SK-MEL-5 (cell line): ENCODE data around the gene HDAC4. TPM values are rescaled to one million over a fixed set of nuclear protein-coding genes. Genes with fewer than 3 reads are reported as not detected.
"Not testable (repeated sequence)": the region's sequence is repeated elsewhere in the genome, so short reads cannot be mapped to it uniquely, and the experiment has no call there.

ENCODE experiments used
- DNase-seq: peaks from one replicate; pipeline ENCODE4 v3.0.0-alpha.2; 2016; ENCODE audit warnings: low read depth, low spot score
- in situ Hi-C: cut with HindIII; loops from 2 replicates; pipeline ENCODE4 v1.10.0; 2016; ENCODE audit warnings: low sequenced_read_pairs, high pct_unique_total_duplicates, low pct_unique_long_range_greater_than_20kb
- polyA plus RNA-seq, 2 experiments: library from polyadenylated mRNA; depleted of rRNA; stranded (reverse); fragments of >200 nt; gene quantifications; 2 replicates each; pipeline ENCODE4 v1.2.3, GENCODE V29; 2015
- total RNA-seq: library from RNA; depleted of rRNA; stranded (reverse); fragments of >200 nt; shearing (Covaris generic); gene quantifications from 2 replicates; pipeline ENCODE4 v1.2.3, GENCODE V29; 2014; rRNA removed

The HDAC4 gene
- 14.1 and 15.8 TPM in 2 replicates for total RNA-seq
- 42.1 and 63.7 TPM in 2 replicates for polyA plus RNA-seq (2015; cell fraction: cytosol; rRNA removed)
- 49.6 and 75.9 TPM in 2 replicates for polyA plus RNA-seq (2015; cell fraction: nucleus; rRNA removed)

- in situ Hi-C loops: no loop called here
- DNase-seq: no peak
Observed at GRCh38 chr2:239400596-239401066, at the start of gene HDAC4. Gene HDAC4 (minus strand): TSS chr2:239401020. CDS start chr2:239352699, 48,321 bp downstream.

- DNase-seq, in situ Hi-C loops: not testable (repeated sequence)
Observed at GRCh38 chr2:239449468-239449867, 48.6 kb upstream of the HDAC4 start.

- in situ Hi-C loops: no loop called here
- DNase-seq: no peak
Observed at GRCh38 chr2:239445771-239446524, 45.1 kb upstream of the HDAC4 start.

GRCh38 chr2:239444626-239445577 lies 44.1 kb upstream of the HDAC4 start:
- no peak for DNase-seq
- in situ Hi-C loops: no loop called here

GRCh38 chr2:239443666-239444567 lies 43.1 kb upstream of the HDAC4 start:
- in situ Hi-C loops: no loop called here
- no peak for DNase-seq

GRCh38 chr2:239443102-239443620 lies 42.3 kb upstream of the HDAC4 start:
- in situ Hi-C loops: no loop called here
- no peak for DNase-seq

GRCh38 chr2:239442192-239442591 lies 41.4 kb upstream of the HDAC4 start:
- in situ Hi-C loops: no loop called here

GRCh38 chr2:239441261-239442078 lies 40.6 kb upstream of the HDAC4 start:
- DNase-seq: no peak
- in situ Hi-C loops: no loop called here

More at GRCh38 chr2:239442192-239442591, 41.4 kb upstream of the HDAC4 start:
- no peak for DNase-seq

- DNase-seq: no peak
- in situ Hi-C loops: no loop called here
Observed at GRCh38 chr2:239440511-239440959, 39.7 kb upstream of the HDAC4 start.

- in situ Hi-C loops: no loop called here
- no peak for DNase-seq
Observed at GRCh38 chr2:239439754-239440315, 39.0 kb upstream of the HDAC4 start.

- in situ Hi-C loops: no loop called here
- no peak for DNase-seq
Observed at GRCh38 chr2:239438995-239439753, 38.4 kb upstream of the HDAC4 start.

GRCh38 chr2:239438368-239438767 lies 37.5 kb upstream of the HDAC4 start:
- in situ Hi-C loops: no loop called here
- DNase-seq: no peak

- in situ Hi-C loops: no loop called here
- no peak for DNase-seq
Observed at GRCh38 chr2:239436669-239437335, 36.0 kb upstream of the HDAC4 start.

GRCh38 chr2:239436076-239436475 lies 35.3 kb upstream of the HDAC4 start:
- DNase-seq: no peak
- in situ Hi-C loops: no loop called here
